Body of pancreas (tissue), 4 donors: ENCODE data around the gene PRR19. TPM values are rescaled to one million over a fixed set of nuclear protein-coding genes. Genes with fewer than 3 reads are reported as not detected.

Source experiments
- ATAC-seq: fragments of 150-250 bp; one replicate; pipeline ENCODE4 v1.9.1; 2016
- DNase-seq, 4 donors: peaks; one replicate each; pipeline ENCODE4 v3.0.0-alpha.2; 2019
- H3K27ac ChIP-seq, 4 donors: fragments of 200-600 bp; sonication (generic); 1 replicate in 3 of 4; 2 replicates in 1 of 4; pipeline versions ENCODE4 v1.5.1 to v1.6.1; 2016 to 2019; ENCODE audit warnings: mild to moderate bottlenecking in 1 of 4, mixed read lengths in 1 of 4, moderate library complexity in 1 of 4
- H3K27me3 ChIP-seq, 2 donors: fragments of 200-600 bp; sonication (generic); one replicate each; pipeline ENCODE4 v1.6.0; 2016; ENCODE audit warnings: mild to moderate bottlenecking in 1 of 2
- H3K36me3 ChIP-seq, 2 donors: fragments of 200-600 bp; sonication (generic); replicated peaks in 1 of 2; 2 replicates each; pipeline ENCODE4 v1.5.1; 2016; ENCODE audit warnings: low read depth in 2 of 2; ENCODE audit not compliant: insufficient read depth in 1 of 2
- H3K4me1 ChIP-seq: fragments of 200-600 bp; sonication (generic); one replicate; pipeline ENCODE4 v1.6.0; 2016
- H3K4me3 ChIP-seq, 2 donors: fragments of 200-600 bp; sonication (generic); 1 replicate in 1 of 2; 2 replicates in 1 of 2; pipeline ENCODE4 v1.5.1; 2016 to 2019
- H3K9me3 ChIP-seq, 3 donors: fragments of 200-600 bp; sonication (generic); 1 replicate in 2 of 3; 2 replicates in 1 of 3; pipeline ENCODE4 v1.5.1; 2016
- POLR2A ChIP-seq, 3 donors: fragments of 450-650 bp; IDR thresholded peaks; one replicate each; pipeline ENCODE4 v1.6.1; 2016; ENCODE audit warnings: antibody characterized with exemption in 3 of 3, mild to moderate bottlenecking in 2 of 3
- whole genome bisulfite sequencing, 2 donors: methylation state at CpG; one replicate each; pipeline ENCODE4 v1.1.5; 2017; 5-methylcytosine and 5-hydroxymethylcytosine counted together
- intact Hi-C: fragments of 100-400 bp; cut with DNase I; formaldehyde crosslinking; loops from one replicate; pipeline ENCODE4 v1.15.1; 2023
- microRNA-seq, 2 donors: library from miRNA; unstranded; fragments of <30 nt; microRNA quantifications; one replicate each; pipeline ENCODE4, GENCODE V29; 2016; ENCODE audit warnings: borderline number of aligned reads in 2 of 2, borderline replicate concordance in 2 of 2
- small RNA-seq: library from RNA; depleted of rRNA; stranded (forward); fragments of <200 nt; gene quantifications from one replicate; pipeline ENCODE3, GENCODE V24; 2016
- total RNA-seq, 2 donors: library from RNA; depleted of rRNA; stranded (reverse); fragments of >200 nt; gene quantifications; one replicate each; pipeline ENCODE4 v1.1.0, GENCODE V29; 2016
- TF ChIP-seq, protein P1 (sequence below), 7 experiments: fragments of 450-650 bp in 4 of 7; fragments of 200-600 bp in 3 of 7; sonication (generic) in 3 of 7; IDR thresholded peaks; one replicate each; pipeline ENCODE4 v1.5.1; 2016 to 2019; ENCODE audit warnings: antibody characterized with exemption in 7 of 7

The PRR19 gene
- total RNA-seq, 2 donors from 2014 or later: 0.52 TPM; not detected in 1

DNA sequence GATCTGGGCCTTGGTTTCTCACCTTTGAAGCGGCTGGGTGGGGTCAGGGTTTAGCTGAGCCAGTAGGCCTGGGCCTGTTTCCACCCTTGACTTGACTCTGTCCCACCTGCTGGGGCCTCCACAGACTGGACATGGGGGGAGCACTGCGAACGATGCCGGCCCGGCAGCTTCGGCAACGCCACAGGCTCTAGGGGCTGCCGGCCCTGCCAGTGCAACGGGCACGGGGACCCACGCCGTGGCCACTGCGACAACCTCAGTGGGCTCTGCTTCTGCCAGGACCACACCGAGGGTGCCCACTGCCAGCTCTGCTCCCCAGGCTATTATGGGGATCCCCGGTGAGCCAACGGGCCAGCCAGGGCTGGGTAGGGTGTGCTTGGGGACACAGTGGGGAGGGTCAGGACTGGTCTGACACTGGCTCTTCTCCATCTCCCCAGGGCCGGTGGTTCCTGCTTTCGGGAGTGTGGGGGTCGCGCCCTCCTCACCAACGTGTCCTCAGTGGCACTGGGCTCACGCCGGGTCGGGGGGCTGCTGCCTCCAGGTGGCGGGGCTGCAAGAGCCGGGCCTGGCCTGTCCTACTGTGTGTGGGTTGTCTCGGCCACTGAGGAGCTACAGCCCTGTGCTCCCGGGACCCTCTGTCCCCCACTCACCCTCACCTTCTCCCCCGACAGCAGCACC is 51.5 kb downstream of the PRR19 start:
- Histone ChIP-seq H3K9me3 (no peaks in the 10 kb centered on the region), H3K36me3 (no peaks in the 10 kb centered on the region), H3K4me3 (no peak overlapping the region), H3K27ac (no peak overlapping the region), H3K4me1 (no peaks in the 10 kb centered on the region), H3K27me3 (no peaks in the 10 kb centered on the region)
- ATAC-seq (no peak), DNase-seq (no peak)
- 89 to 91% methylated on average over 10 to 26 of the region's 29 CpGs for WGBS, 2 donors
- intact Hi-C loops: no loop called here
- TF ChIP-seq POLR2A (IDR thresholded peaks at IDR 0.05): no peak
- TF ChIP-seq, protein P1, sequence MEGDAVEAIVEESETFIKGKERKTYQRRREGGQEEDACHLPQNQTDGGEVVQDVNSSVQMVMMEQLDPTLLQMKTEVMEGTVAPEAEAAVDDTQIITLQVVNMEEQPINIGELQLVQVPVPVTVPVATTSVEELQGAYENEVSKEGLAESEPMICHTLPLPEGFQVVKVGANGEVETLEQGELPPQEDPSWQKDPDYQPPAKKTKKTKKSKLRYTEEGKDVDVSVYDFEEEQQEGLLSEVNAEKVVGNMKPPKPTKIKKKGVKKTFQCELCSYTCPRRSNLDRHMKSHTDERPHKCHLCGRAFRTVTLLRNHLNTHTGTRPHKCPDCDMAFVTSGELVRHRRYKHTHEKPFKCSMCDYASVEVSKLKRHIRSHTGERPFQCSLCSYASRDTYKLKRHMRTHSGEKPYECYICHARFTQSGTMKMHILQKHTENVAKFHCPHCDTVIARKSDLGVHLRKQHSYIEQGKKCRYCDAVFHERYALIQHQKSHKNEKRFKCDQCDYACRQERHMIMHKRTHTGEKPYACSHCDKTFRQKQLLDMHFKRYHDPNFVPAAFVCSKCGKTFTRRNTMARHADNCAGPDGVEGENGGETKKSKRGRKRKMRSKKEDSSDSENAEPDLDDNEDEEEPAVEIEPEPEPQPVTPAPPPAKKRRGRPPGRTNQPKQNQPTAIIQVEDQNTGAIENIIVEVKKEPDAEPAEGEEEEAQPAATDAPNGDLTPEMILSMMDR (IDR thresholded peaks at IDR 0.05): no peak

DNA sequence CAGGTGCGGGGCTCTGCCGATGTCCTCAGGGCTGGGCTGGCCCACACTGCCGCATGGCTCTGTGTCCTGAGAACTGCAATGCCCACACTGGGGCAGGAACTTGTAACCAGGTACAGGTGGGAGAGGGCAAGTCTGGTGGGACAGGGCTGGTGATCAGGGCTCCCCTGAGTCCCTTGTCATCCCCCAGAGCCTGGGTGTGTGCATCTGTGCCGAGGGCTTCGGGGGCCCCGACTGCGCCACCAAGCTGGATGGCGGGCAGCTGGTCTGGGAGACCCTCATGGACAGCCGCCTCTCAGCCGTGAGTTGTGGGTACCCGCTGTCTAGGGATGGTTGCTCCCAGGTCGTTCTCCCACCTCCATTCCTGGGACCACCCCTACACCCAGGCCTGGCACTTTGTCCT is 54.0 kb downstream of the PRR19 start:
- Histone ChIP-seq H3K4me1 (no peaks in the 10 kb centered on the region), H3K4me3 (no peak overlapping the region), H3K36me3 (no peaks in the 10 kb centered on the region), H3K27me3 (no peaks in the 10 kb centered on the region), H3K27ac (no peak overlapping the region), H3K9me3 (no peaks in the 10 kb centered on the region)
- 94 to 100% methylated on average over 2 to 12 of the region's 12 CpGs for WGBS, 2 donors
- no peak for DNase-seq
- intact Hi-C loops: no loop called here
- no peak for TF ChIP-seq POLR2A (IDR thresholded peaks at IDR 0.05)
- TF ChIP-seq, protein P1 (IDR thresholded peaks at IDR 0.05): no peak
- no peak for ATAC-seq

DNA sequence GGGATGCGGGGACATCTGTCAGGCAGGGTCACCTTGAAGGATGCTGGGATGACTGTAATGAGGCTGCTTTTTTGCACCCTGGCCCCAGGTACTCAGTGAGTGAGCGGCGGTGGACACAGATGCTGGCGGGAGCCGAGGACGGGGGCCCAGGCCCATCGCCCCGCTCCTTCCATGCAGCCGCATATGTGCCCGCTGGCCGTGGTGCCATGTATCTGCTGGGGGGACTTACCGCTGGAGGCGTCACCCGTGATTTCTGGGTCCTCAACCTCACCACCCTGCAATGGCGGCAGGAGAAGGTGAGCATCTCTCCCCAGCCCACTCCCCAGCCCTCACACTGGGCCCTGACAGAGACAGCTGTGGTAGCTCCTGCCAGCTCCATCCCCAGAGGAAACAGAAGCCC is 54.8 kb downstream of the PRR19 start:
- Histone ChIP-seq H3K27me3 (no peaks in the 10 kb centered on the region), H3K27ac (no peak overlapping the region), H3K4me1 (no peaks in the 10 kb centered on the region), H3K4me3 (no peak overlapping the region), H3K36me3 (no peaks in the 10 kb centered on the region), H3K9me3 (no peaks in the 10 kb centered on the region)
- no peak for ATAC-seq
- no peak for TF ChIP-seq POLR2A (IDR thresholded peaks at IDR 0.05)
- DNase-seq: no peak
- WGBS, 2 donors: 95 to 96% methylated on average over 15 of the region's 15 CpGs
- intact Hi-C loops: no loop called here

DNA sequence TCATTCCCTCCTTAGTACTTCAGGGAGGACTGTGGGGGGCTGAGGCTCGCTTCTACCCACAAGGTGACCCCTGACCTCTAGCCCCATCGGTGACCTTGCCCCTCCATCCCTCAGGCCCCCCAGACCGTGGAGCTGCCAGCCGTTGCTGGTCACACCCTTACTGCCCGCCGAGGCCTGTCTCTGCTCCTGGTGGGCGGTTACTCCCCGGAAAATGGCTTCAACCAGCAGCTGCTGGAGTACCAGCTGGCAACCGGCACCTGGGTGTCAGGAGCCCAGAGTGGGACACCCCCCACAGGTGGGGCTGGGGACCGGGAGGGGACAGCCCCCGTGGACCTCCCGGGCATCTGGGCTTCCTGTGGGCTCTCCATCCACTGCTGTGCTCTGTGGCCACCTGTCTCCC is 55.4 kb downstream of the PRR19 start:
- no peaks in the 10 kb centered on the region for H3K9me3 ChIP-seq

More for the DNA sequence above, 55.4 kb downstream of the PRR19 start:
- no peak for DNase-seq
- no peaks in the 10 kb centered on the region for H3K4me1 ChIP-seq
- H3K27ac ChIP-seq: no peak overlapping the region
- TF ChIP-seq POLR2A (IDR thresholded peaks at IDR 0.05): no peak
- TF ChIP-seq, protein P1 (IDR thresholded peaks at IDR 0.05): no peak
- intact Hi-C loops: no loop called here
- H3K27me3 ChIP-seq: no peaks in the 10 kb centered on the region
- no peak overlapping the region for H3K4me3 ChIP-seq
- 83 to 91% methylated on average over 8 to 9 of the region's 12 CpGs for WGBS, 2 donors
- H3K36me3 ChIP-seq: no peaks in the 10 kb centered on the region
- no peak for ATAC-seq

Small RNA genes within 50 kb of the gene (microRNA-seq; reads per million reads assigned to microRNA genes)
- 0 reads per million in 2 donors for gene MIR8077

Small RNA genes within 50 kb of the gene (small RNA-seq; reads per million reads assigned to genes)
- not detected for gene MIR8077

Other genes starting within 250 kb of the PRR19 start
- gene GRIK5, start 231.9 kb upstream of the PRR19 start, total RNA-seq: 1 to 10 TPM; 2.1 to 5.9 TPM
- gene ZNF574, start 226.0 kb upstream of the PRR19 start, total RNA-seq: 10 to 100 TPM in 1 of 2 donors, 1 to 10 TPM in 1; 8.6 to 14.2 TPM
- gene POU2F2, start 169.7 kb upstream of the PRR19 start, total RNA-seq: 1 to 10 TPM in 1 of 2 donors, under 1 TPM in 1; under 0.01 to 1.6 TPM
- 10 to 100 TPM; 34.8 to 44.2 TPM for gene DEDD2, start 84.5 kb upstream of the PRR19 start, total RNA-seq
- 1 to 10 TPM; 4.9 to 6.0 TPM for gene ZNF526, start 81.8 kb upstream of the PRR19 start, total RNA-seq
- 10 to 100 TPM; 12.5 to 14.5 TPM for gene GSK3A, start 59.5 kb upstream of the PRR19 start, total RNA-seq
- 10 to 100 TPM; 10.6 to 31.6 TPM for gene ERF, start 47.0 kb upstream of the PRR19 start, total RNA-seq
- 10 to 100 TPM; 40.5 to 61.0 TPM for gene CIC, start 32.9 kb upstream of the PRR19 start, total RNA-seq
- 10 to 100 TPM in 1 of 2 donors, 1 to 10 TPM in 1; 7.9 to 12.5 TPM for gene PAFAH1B3, start 492 bp downstream of the PRR19 start, total RNA-seq
- not detected for gene TMEM145, start 11.2 kb downstream of the PRR19 start, total RNA-seq
- 10 to 100 TPM in 1 of 2 donors, 1 to 10 TPM in 1; 9.9 to 24.1 TPM for gene MEGF8, start 23.5 kb downstream of the PRR19 start, total RNA-seq
- gene CNFN, start 88.2 kb downstream of the PRR19 start, total RNA-seq: not detected
- 100 to 1,000 TPM in 1 of 2 donors, 1 to 10 TPM in 1; 8.3 to 357 TPM for gene LIPE, start 125.3 kb downstream of the PRR19 start, total RNA-seq
- 10 to 100 TPM in 1 of 2 donors, 1 to 10 TPM in 1; 6.3 to 19.2 TPM for gene CXCL17, start 140.8 kb downstream of the PRR19 start, total RNA-seq
- gene CEACAM1, start 226.3 kb downstream of the PRR19 start, total RNA-seq: 1 to 10 TPM; 1.8 to 2.3 TPM